GM10266 (cell line): Measurements from ENCODE around the gene MUTYH.

Experiments used
- DNase-seq: peaks from one replicate; pipeline ENCODE4 v3.0.0; 2012; ENCODE audit errors: extremely low spot score
- TF ChIP-seq, protein P1 (sequence below): IDR thresholded peaks from 2 replicates; pipeline ENCODE4 v1.5.1; 2012; ENCODE audit warnings: mild to moderate bottlenecking, low read depth; ENCODE audit not compliant: control insufficient read depth, insufficient read depth; ENCODE audit errors: missing control alignments

MUTYH gene

DNA sequence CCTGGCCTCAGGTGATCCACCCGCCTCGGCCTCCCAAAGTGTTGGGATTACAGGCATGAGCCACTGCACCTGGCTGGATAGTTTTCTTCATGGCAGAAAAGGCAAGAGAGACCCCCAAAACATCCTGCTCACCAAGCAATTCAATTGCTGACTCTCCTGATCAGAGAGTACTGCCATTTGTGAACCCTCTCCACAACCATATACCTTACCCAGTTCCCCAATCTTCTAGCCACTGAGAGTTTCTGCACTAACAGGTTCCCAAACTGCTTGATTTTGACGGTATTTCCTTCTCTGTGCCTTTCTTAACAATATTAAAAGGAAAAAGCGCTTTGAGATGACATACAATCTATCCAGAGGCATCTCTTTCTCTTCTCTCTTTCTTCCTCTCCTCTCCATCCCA lies 39.9 kb upstream of the MUTYH start:
- TF ChIP-seq, protein P1, sequence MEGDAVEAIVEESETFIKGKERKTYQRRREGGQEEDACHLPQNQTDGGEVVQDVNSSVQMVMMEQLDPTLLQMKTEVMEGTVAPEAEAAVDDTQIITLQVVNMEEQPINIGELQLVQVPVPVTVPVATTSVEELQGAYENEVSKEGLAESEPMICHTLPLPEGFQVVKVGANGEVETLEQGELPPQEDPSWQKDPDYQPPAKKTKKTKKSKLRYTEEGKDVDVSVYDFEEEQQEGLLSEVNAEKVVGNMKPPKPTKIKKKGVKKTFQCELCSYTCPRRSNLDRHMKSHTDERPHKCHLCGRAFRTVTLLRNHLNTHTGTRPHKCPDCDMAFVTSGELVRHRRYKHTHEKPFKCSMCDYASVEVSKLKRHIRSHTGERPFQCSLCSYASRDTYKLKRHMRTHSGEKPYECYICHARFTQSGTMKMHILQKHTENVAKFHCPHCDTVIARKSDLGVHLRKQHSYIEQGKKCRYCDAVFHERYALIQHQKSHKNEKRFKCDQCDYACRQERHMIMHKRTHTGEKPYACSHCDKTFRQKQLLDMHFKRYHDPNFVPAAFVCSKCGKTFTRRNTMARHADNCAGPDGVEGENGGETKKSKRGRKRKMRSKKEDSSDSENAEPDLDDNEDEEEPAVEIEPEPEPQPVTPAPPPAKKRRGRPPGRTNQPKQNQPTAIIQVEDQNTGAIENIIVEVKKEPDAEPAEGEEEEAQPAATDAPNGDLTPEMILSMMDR: no peak
- no peak for DNase-seq

DNA sequence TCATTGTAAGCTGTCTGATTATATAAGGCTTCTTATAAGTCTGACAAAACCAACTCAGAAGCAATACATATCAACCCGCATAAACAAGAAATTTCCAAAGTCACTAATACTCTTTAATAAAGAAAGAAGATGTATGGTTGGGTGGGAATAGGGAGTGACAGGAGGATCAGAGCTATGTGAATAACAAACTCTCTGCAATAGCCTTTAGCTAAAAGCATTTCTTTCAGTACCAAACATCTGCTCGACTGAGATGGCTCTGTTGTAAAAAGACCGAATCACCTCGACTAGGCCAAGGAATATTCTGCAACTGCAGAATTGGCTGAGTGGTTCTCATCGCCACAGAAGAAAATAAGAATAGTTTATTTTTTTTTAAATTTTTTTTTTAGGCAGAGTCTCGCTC lies 39.3 kb upstream of the MUTYH start:
- DNase-seq: no peak
- TF ChIP-seq, protein P1: no peak

- TF ChIP-seq, protein P1: no peak
- DNase-seq: no peak
Observed at GRCh38 chr1:45378184-45378583, 37.9 kb upstream of the MUTYH start.

DNA sequence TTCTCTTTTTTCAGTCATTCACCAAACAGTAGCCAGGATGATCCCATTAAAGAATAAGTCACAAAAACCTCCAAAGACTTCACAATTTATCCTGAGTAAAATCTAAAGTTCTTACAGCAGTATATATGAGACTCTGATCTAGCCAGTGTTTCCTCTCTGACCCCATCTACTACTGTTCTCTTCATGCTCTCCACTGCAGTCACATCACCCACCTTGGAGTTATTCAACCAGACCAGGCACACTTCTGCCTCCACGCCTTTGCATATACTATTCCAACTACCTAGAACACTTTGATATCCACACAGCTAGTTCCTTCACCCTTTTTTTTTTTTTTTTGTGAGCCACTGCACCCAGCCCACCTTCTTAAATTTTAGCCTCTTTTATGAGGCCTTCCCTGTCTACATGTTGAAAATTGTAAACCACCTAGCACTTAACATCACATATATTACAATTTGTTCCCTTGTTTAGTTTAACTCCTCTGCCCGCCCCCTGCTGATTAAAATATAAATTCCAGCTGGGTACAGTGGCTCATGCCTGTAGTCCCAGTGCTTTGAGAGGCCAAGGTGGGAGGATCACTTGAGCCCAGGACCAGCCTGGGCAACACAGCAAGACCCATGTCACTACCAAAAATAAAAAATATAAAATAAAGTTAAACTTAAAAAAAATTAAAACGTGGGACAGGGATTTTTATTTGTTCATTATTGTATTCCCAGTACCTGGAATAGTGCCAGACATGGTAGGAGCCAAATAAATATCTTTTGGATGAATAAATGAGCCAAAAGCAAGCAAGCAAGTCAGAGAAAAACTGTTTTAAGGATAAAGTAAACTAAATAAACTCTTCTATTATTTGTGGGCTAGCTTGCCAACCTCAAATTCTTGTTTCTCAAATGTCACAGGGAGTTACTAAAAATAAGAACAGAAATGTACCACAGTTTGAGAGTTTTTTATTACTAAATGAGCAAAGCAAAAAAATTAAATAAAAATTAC lies 35.2 kb upstream of the MUTYH start:
- no peak for DNase-seq
- TF ChIP-seq, protein P1: no peak

- DNase-seq: no peak
- TF ChIP-seq, protein P1: no peak
Observed at GRCh38 chr1:45373573-45373972, 33.3 kb upstream of the MUTYH start.

DNA sequence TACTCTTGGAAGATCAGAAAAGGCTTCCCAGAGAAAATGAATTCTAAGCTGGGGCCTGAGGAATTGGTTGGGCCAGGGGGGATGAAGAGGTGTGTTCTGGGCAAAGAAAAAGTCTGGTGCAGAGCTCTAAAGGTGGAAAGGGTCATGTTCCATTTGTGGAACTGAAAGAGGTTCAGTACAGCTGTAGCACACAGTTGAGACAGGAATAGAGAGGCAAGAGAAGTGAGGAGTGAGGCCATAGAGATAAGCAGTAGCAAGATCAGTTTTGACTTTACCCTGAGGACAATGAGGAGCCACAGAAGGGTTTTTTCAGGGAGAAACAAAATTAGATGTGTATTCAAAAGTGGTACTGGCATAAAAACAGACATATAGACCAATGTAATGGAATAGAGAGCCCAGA lies 30.3 kb upstream of the MUTYH start:
- DNase-seq: no peak
- TF ChIP-seq, protein P1: no peak

GRCh38 chr1:45365051-45365450 lies 24.8 kb upstream of the MUTYH start:
- no peak for DNase-seq
- TF ChIP-seq, protein P1: no peak
